ENCODE measurements around the gene FSHB.

DNA sequence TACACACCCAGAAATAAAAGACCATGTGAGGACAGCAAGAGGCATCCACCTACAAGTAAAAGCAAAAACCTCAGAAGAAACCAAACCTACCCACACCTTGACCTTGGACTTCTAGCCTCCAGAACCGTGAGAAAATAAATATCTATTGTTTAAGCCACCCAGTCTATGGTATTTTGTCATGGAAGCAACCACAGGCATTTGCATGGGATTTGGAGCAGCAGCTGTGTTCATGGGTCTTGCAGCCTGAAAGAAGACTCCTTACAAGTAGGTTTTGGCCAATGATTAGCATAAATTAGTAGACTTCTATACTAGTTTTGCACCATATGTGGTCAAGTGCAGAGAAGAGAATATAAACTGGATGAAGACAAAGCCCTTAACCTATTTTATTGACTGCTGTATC lies 27.9 kb downstream of the FSHB start:
- TF ChIP-seq, protein P1, sequence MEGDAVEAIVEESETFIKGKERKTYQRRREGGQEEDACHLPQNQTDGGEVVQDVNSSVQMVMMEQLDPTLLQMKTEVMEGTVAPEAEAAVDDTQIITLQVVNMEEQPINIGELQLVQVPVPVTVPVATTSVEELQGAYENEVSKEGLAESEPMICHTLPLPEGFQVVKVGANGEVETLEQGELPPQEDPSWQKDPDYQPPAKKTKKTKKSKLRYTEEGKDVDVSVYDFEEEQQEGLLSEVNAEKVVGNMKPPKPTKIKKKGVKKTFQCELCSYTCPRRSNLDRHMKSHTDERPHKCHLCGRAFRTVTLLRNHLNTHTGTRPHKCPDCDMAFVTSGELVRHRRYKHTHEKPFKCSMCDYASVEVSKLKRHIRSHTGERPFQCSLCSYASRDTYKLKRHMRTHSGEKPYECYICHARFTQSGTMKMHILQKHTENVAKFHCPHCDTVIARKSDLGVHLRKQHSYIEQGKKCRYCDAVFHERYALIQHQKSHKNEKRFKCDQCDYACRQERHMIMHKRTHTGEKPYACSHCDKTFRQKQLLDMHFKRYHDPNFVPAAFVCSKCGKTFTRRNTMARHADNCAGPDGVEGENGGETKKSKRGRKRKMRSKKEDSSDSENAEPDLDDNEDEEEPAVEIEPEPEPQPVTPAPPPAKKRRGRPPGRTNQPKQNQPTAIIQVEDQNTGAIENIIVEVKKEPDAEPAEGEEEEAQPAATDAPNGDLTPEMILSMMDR (conservative IDR thresholded peaks at IDR 0.05; ENCODE audit: low read length) = no peak
- TF ChIP-seq EZH2phosphoT487 (IDR thresholded peaks at IDR 0.05; ENCODE audit: borderline replicate concordance, low read depth, low read length) = no peak
